GDM1 (cell line): ENCODE results near the gene IL9R.
"Not testable (repeated sequence)": the region's sequence is repeated elsewhere in the genome, so short reads cannot be mapped to it uniquely, and the experiment has no call there.

Experiments used
- DNase-seq: peaks from one replicate; lab custom pipeline; 2025; lab: John Stamatoyannopoulos, UW

Gene IL9R, protein sequence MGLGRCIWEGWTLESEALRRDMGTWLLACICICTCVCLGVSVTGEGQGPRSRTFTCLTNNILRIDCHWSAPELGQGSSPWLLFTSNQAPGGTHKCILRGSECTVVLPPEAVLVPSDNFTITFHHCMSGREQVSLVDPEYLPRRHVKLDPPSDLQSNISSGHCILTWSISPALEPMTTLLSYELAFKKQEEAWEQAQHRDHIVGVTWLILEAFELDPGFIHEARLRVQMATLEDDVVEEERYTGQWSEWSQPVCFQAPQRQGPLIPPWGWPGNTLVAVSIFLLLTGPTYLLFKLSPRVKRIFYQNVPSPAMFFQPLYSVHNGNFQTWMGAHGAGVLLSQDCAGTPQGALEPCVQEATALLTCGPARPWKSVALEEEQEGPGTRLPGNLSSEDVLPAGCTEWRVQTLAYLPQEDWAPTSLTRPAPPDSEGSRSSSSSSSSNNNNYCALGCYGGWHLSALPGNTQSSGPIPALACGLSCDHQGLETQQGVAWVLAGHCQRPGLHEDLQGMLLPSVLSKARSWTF

DNA sequence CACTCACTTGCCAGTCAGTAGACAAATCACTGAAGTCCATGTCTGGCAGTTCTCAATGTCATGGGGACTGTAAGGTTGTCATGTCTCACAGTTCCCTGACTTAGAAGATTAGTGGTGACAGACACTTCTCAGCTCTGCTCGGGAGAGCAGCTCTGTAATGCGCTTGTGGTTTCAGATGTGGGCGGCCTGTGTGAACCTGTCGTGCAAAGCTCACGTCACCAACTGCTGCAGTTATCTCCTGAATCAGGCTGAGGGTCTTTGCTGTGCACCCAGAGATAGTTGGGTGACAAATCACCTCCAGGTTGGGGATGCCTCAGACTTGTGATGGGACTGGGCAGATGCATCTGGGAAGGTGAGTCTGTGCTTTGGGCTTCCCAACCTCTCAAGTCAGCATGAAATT, at the start of gene IL9R:
TSS of gene IL9R (plus strand) at position 261 of the 400 bp plus-strand sequence. CDS start at position 325, 64 bp downstream.
- no peak for DNase-seq

DNA sequence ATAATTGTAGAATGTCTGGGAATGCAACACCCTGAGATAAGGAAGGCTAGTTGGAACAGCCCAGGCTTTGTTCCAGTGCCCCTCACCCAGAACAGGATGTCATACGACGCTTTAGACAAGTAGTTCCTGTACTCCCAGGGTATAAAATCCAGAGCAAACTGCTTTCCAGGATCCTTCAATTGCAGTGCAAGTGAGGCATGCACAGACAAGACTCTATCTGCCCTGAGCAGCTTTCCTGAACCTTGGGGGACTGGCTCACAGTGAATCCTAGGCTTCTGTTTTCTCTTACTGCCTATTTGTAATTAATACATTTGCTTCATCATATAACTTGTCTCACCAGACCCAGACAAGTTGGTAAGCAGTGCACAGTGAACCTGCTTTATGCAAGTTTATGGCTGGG, 48.4 kb upstream of the IL9R start:
- DNase-seq, result no peak

DNA sequence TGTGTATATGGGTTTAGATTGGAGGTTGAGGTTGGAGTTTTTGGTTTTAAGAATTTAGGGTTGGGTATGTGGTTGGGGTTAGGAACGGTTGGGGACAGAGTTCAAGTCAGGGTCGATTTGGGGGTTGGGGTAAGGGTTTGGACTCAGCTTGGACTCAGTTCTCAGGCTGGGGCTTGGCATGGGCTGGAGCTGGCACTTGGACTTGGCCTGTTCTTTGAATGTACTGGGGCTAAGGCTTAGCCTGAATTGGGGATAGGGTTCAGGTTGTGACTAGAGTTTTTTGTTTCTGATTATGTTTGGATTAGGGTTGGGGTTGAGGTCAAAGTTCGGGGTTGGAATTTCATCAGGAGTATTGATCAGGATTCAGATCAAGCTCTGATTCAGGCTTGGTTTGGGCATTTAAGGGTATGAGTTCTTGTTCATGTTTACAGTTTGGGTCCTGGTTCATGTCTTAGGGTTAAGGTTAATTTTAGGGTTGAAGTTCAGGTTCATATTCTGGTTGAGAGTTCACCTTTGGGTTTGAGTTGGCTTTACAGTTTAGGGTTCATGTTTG, 46.2 kb upstream of the IL9R start:
- no peak for DNase-seq

DNA sequence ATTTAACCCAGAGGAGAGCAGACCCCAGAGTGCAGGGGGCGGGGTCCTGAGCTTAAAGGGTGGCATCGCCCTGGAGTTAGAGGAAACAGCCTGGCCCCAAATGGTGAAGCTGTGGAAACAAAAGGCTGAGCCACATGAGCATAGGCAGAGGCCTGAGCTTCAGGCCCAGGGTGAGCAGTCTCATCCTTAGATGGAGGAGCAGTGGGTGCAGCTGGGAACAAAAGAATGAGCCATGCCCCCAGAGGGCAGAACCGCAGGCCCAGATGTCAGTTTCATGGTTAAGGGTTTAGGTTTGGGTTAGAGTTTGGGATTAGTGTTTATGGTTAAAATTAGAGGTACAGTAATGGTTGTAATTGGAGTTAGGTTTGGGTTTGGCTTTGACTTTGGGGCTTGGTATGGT, 44.4 kb upstream of the IL9R start:
- no peak for DNase-seq

DNA sequence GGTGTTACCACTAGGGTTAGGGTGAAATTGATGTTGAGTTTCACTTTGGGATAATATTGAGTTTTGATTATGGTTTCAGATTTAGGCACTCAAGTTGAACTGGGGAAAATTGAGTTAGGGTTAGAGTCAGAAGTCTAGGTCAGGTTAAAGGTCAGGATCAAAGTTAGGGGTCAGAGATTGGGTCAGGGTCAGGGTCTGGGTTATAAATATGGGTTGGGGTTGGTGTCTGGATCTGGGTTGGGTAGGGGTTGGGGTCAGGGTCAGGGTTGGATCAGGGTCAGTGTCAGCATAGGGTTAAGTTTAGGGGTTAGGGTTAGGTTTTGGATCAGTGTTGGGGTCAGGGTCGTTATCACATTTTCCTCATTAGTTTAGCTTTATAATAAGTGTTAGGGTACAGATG, 42.7 kb upstream of the IL9R start:
- no peak for DNase-seq

DNA sequence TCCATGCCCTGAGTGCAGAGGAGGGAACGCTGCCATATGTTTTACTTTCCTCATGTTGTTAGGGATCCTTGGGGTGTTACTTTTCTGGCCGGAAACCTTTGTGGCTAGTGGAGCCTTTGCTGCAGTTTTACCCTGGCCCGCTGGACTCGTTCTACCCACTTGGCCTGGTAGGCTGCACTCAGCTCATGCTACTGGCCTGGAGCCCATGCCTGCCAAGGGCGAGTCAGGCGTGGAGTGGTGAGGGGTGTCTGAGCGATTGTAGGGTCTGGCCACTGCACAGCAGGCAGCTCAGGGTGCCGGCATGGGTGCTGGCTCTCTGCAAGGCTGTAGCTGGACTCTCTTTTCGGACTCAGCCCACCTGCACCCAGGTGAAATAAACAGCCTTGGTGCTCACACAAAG, 41.4 kb upstream of the IL9R start:
- DNase-seq, result no peak

DNA sequence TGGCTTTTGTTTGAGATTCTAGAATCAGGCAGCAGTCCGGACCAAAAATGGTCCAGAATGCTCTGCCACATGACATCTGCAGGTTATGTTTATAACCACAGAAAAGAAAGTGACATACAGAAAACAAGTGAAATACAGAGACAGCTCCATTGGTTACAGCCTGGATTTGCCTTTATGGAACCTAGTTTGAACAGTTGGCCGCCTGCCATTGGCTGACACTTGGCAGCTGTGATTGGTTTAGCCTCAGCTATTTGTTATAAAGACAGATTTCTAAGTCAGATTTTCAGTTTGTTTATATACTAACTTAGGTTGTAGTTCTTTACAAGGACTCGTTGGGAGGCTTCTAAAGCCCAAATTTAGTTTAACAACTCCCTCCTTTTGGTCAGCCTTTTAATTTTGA, 40.8 kb upstream of the IL9R start:
- DNase-seq, result no peak

DNA sequence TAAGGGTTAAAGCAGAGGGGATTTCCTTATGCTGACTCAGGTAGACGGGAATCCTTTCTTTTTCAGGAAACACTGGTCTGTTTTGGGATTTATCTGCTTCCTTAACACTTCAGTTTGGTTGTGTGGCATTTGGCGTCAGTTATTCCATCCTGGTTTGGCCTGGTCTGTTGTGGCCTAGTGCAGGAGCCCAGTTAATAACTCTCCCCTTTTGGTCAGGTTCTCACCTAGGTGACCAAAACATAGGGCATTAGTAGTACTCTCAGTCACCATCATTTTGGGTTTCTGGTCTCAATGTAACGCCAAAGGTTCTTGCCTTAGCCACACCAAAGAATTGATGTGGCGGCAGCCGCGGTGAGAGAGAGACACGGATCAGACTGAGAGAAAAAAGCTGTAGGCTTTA, 39.7 kb upstream of the IL9R start:
- no peak for DNase-seq

DNA sequence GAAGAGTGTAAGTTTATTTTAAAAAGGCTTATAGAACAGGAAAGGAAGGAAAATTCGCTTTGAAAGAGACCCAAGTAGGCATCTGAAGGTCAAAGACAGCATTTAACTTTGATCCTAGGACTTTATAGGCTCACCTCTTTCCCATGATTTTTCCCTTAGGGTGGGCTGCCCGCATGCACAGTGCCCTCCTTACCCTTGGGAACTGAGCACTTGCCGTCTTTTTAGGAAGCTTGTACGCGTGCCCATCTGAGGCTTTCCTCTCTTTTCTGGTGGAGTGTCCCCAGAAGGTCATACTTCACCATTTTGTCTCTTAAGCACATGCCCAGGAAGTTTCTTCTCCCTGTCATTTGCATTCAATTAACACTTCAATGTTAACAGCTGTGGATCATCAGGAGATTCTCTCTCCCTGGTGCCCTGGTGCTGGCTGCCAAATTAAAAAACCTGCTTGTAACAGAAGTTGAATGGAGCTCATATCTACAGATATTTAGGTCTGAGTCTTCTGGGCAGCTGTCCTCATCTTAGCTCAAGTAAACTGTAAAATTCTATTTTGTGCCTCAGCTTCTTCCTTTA, 38.4 kb upstream of the IL9R start:
- no peak for DNase-seq

DNA sequence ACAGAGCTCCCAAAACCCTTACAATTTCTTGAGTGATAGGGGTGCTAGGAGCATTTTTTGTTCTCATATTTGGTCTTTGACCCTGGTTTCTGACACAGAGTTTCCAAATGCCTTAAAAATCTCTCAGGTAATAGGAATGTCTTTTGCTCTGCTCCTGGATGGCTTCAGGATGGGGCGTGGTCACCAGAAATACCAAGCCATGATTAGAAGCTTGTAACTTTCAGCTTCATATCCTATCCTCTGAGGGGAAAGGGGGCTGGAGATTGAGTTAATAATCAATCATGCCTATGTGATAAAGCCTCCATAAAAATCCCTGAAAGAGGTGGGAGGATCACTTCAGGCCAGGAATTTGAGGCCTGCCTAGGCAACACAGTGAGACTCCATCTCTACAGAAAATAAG, 34.6 kb upstream of the IL9R start:
- no peak for DNase-seq

DNA sequence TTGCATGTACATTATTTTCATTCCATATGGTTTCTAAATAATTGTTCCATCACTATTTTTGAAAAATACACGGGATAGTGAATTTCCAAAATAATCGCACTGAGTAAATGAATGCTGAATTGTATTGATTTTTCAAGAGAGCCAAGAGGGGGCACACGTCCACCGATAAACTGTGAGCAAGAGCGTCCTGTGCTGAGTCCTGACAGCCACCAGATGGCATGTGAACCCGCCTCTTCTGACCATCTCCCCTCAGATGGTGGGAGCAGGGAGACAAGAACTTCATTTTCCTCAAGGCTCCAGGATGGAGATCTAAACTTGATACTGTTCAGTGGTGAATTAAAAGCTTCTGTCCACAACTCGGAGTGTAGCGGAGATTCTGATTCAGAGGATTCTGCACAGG, 30.6 kb upstream of the IL9R start:
- peak; percentile 47 for DNase-seq

DNA sequence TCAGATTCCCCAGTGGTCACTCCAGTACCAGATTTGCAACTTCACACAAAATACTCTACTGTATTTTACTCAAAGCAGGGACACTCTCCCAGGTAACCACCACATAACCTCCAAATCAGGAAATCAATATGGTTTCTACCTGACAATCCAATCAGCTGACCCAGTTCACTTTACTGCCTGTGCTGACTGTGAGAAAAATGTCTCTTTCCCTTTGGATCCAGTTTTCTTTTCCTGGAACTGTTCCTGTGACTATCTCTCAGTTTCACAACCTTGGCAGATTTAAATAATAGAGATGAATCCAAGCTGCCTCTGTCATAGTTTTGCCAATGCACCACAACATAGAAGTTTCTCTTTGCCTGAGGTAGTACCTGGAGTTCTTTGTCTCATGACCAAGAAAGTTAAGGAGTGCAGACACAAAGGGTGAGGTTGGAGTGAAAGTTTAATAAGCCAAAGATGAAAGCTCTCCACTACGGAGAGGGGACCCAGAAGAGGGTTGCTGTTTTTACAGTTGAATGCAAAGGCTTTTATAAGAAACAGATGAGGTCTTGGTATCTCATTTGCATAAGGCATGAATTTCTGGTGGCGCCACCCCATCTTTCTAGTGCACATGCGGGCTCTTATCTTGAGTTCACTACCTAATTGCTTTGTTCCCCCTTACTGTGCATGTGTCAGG, 29.7 kb upstream of the IL9R start:
- no peak for DNase-seq

DNA sequence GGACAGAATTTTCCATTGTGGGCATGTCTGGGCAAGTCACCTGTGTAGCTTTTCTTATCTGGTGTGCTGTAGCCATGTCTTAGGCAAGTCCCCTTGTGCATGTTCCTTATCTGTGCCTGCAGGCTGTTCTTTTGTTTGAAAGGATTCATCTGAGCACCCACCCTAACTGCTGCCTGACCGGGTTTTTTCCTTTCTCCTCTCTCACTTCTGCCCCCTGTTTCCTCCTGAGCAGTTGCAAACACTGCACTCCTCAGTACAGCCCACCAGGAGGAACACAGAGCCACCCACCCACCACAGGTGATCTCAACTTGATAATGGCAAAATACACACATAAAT, 29.2 kb upstream of the IL9R start:
- DNase-seq, result no peak

DNA sequence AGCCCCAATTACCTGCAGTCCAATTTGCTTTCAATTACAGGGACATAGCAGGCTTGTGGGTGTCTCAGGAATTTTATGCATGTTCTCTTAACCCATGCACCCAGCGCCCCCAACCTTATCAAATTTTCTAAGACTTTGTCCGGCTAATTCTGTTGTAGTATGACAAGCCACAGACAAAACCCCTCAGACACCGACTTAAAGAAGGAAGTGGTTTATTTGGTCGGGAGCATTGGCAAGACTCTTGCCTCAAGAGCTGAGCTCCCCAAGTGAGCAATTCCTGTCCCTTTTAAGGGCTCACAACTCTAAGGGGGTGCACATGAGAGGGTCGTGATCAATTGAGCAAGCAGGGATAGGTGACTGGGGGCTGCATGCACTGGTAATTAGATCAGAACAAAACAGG, 28.7 kb upstream of the IL9R start:
- no peak for DNase-seq

DNA sequence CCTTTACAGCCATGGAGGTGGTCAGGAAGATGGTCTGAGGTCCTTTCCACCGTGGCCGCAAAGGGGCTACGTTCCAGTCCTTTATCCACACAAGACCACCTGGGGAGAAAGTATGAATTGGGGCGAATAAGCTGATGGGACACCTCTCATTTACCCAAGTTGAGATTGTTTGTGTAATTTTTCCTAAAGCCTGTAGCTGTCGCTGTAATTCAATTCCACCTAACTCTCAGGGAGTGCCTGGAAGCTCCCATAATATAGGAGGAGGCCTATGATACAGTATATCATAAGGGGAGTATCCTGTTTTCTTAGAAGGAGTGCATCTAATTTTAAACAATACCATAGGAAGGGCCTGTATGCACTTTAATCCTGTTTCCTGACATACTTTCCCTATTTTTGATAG, 25.8 kb upstream of the IL9R start:
- DNase-seq, result not testable (repeated sequence)

DNA sequence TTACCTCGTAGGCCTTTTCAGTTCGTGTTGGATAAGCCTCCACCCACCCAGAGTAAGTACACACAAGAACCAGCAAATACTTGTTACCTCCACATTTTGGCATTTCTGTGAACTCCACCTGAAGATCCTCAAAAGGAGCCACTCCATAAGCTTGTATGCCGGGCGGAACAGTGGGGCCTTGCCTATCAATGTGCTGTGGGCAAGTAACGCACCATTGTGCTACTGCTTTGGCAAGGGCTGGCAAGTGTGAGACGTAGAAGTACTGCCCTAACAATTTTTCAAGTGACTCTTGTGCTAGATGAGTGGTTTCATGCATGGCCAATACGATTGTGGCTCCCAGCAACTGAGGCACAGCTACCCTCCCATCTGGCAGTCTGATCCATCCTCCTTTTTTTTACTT, 25.3 kb upstream of the IL9R start:
- DNase-seq, result not testable (repeated sequence)

DNA sequence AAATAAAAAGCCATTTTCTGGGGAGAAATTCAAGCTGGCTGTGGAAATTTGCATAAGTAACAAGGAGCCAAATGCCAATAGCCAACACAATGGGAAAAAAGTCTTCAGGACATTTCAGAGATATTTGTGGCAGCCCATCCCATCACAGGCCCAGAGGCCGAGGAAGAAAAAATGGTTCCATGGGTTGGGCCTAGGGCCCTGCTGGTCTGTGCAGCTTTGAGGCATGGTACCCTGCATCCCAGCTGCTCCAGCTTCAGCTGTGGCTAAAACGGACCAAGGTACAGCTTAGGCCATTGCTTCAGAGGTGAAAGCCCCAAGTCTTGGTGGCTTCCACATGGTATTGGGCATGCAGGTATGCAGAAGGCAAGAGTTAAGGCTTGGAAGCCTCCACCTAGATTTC, 14.2 kb upstream of the IL9R start:
- no peak for DNase-seq

DNA sequence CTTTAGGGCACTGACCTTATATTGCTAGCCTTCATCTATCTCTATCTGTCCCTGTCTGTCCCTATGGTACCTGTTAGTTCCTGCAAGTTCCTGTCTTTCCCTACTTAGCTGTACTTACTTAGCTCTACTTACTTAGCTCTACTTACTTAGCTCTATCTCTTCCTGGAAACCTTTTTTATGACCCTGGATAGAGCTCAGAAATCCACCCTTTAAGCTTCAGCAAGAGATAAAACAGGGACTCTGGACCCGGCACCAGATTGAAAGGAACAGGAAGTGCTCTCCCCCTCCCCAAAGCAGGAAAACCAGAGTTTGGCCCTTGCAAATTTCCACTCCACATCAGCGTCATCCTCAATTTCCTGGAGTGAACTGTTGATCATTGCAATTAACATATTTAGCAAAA, 12.3 kb upstream of the IL9R start:
- no peak for DNase-seq

DNA sequence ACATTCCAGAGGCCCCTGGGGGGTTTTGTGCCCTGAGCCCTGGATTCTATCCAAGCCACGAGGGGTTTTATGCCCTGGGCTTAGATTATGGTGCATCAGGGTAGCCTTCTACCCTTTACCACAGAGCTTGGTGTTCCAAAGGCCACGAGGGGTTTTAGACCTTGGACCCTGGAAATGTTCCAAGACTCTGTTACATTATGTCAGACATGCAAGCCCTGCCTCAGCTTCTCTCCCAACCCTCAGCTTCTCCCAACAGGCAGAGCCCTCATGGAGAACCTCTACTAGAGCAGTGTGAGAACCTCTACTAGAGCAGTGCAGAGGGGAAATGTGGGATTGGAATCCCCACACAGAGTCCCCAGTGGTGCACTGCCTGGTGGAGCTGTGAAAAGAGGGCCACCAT, 10.5 kb upstream of the IL9R start:
- not testable (repeated sequence) for DNase-seq

DNA sequence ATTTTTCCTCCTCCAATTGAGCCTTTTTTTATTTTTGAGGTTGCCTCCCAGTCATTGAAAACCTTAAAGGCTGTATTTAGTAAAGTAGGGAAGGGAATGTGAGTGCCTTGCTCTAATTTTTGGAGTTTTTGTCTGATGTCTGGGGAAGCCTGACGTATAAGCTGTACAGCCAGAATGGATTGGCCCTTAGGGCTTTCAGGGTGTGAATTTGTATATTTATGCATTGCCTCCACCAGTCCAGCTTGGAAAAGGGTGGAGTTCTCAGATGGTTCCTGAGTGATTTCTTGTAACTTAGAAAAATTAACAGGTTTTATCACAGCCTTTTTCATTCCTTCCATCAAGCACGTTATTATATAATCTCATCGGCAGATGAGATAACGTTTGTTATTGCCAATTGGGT, 8.6 kb upstream of the IL9R start:
- no peak for DNase-seq

DNA sequence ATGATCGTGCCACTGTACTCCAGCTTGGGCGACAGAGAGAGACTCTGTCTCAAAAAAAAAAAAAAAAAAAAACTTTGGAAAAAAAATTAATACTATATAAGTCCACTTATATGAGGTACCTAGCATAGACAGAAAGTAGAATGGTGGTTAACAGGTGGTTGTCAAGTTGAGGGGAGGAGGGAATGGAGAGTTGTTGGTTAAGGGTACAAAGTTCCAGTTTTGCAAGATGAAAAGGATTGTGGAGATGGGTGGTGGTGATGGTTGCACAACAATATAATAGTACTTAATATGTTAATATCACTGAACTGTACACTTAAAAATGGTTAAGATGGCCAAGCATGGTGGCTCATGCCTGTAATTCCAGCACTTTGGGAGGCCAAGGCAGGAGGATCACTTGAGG, 4.1 kb upstream of the IL9R start:
- no peak for DNase-seq

DNA sequence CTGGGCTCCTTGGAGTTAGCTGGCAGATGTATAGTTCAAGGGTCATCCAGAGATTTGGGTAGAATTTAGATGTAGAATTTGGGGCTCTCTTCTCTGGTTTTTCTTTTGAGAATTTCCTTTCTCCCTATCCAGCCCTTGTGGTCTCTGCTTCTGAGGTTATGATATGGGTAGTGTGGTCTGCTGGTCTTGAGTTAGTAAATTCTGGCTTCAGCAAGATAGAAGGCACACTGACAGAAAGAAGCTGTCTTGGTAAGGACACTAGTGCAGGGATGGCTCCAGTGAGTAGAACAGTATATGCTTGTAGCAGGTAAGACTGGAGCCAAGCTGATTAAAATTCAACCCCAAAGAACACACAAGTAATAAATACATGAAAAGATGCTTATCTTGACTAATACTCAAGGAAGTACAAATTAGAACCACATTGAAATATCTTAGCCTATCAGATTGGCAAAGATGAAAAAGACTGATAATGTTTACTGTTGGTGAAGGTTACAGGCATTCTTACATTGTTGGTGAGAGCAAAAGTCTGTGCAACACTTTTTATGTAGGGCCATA, 2.1 kb upstream of the IL9R start:
- DNase-seq, result no peak

DNA sequence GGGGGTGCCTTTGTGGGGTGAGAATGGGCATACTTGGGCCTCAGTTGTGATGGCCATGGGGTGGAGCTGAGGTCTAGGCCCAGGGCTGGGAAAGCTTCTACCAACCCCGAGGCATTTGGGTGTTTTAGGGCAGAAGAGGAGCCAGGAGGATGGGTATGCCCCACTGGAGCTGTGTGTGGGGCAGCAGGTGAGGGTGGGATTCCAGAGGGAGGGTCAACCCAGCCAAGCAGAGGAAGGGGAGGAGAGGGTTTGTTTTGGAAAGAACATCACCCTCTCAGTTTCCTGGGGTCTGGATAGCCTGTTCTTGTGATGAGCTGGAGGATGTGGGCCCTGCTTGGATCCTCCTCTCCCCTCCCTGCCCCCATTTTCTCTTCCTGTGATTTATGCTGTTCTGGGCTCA, 620 bp downstream of the IL9R start:
- DNase-seq, result no peak
